ENCODE data around the gene ZNF644. TPM values are rescaled to one million over a fixed set of nuclear protein-coding genes. Genes with fewer than 3 reads are reported as not detected.
"Not testable (repeated sequence)": the region's sequence is repeated elsewhere in the genome, so short reads cannot be mapped to it uniquely, and the experiment has no call there.

The ZNF644 gene
- total RNA-seq, 1 experiment from 2014 or later = 55.9 TPM

DNA sequence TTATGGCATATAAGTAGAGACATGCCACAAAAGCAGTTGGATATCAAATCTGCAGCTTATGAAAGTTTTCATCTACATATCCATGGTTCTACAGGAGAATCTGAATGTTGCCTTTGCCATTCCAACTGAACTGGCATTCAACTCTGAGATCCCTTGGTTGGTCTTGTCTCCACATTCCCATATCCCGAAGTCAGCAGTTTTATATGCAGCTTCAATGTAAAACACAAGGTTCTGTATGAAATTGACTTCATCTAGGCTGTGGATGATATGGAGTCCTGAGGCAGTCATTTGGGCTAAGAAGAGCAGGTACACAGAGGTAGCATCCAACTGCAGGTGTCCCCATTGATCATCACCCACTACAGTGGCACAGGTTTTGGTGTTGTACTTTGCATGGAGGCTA, 129.0 kb downstream of the ZNF644 start:
- H4K20me1 ChIP-seq (ENCODE audit: insufficient read depth); H3K36me3 ChIP-seq (ENCODE audit: control insufficient read depth in 1 of 2, insufficient read depth in 2 of 2, low read length in 2 of 2); RAD21 ChIA-PET (ENCODE audit: low non-redundant PET in 1 of 2, low total read pairs in 2 of 2, uncharacterized antibody in 2 of 2, unreplicated experiment in 2 of 2); ATAC-seq; H3K9ac ChIP-seq (ENCODE audit: low read length); H3K27ac ChIP-seq (ENCODE audit: low read depth, low read length); H2AFZ ChIP-seq (ENCODE audit: low read depth, low read length, poor library complexity, severe bottlenecking); BruUV-seq (replicated peaks); H3K4me2 ChIP-seq (ENCODE audit: low read length); H3K79me2 ChIP-seq (ENCODE audit: insufficient read depth, low read length); H3K9me2 ChIP-seq (ENCODE audit: insufficient read depth); intact Hi-C loops (cut with micrococcal nuclease); H3K4me3 ChIP-seq (replicated peaks in 1 of 2; ENCODE audit: low read depth in 1 of 2, low read length in 2 of 2); DNase-seq (ENCODE audit: low read depth, low spot score); CTCF ChIA-PET; H3K27me3 ChIP-seq (ENCODE audit: insufficient read depth, low read length); POLR2A ChIA-PET; H3K9me3 ChIP-seq (ENCODE audit: control insufficient read depth in 1 of 2, insufficient read depth in 1 of 2, low read depth in 1 of 2, low read length in 2 of 2); H3K4me1 ChIP-seq (ENCODE audit: control insufficient read depth in 1 of 2, insufficient read depth in 2 of 2, low read length in 2 of 2): not testable (repeated sequence)

DNA sequence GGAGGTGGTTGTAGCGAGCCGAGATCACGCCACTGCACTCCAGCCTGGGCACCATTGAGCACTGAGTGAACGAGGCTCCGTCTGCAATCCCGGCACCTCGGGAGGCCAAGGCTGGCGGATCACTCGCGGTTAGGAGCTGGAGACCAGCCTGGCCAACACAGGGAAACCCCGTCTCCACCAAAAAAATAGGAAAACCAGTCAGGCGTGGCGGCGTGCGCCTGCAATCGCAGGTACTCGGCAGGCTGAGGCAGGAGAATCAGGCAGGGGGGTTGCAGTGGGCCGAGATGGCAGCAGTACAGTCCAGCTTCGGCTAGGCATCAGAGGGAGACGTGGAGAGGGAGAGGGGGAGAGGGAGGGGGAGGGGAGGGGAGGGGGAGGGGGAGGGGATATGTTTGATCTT, 129.6 kb downstream of the ZNF644 start:
- H3K79me2 ChIP-seq (ENCODE audit: insufficient read depth, low read length); H3K9ac ChIP-seq (ENCODE audit: low read length); H3K36me3 ChIP-seq (ENCODE audit: control insufficient read depth in 1 of 2, insufficient read depth in 2 of 2, low read length in 2 of 2); H4K20me1 ChIP-seq (ENCODE audit: insufficient read depth); RAD21 ChIA-PET (ENCODE audit: low non-redundant PET in 1 of 2, low total read pairs in 2 of 2, uncharacterized antibody in 2 of 2, unreplicated experiment in 2 of 2); DNase-seq (ENCODE audit: low read depth, low spot score); CTCF ChIA-PET; intact Hi-C loops (cut with micrococcal nuclease); H3K9me3 ChIP-seq (ENCODE audit: control insufficient read depth in 1 of 2, insufficient read depth in 1 of 2, low read depth in 1 of 2, low read length in 2 of 2); H2AFZ ChIP-seq (ENCODE audit: low read depth, low read length, poor library complexity, severe bottlenecking); H3K4me1 ChIP-seq (ENCODE audit: control insufficient read depth in 1 of 2, insufficient read depth in 2 of 2, low read length in 2 of 2); H3K4me2 ChIP-seq (ENCODE audit: low read length); H3K9me2 ChIP-seq (ENCODE audit: insufficient read depth); H3K27me3 ChIP-seq (ENCODE audit: insufficient read depth, low read length); POLR2A ChIA-PET; BruUV-seq (replicated peaks); ATAC-seq; H3K4me3 ChIP-seq (replicated peaks in 1 of 2; ENCODE audit: low read depth in 1 of 2, low read length in 2 of 2); H3K27ac ChIP-seq (ENCODE audit: low read depth, low read length): not testable (repeated sequence)

DNA sequence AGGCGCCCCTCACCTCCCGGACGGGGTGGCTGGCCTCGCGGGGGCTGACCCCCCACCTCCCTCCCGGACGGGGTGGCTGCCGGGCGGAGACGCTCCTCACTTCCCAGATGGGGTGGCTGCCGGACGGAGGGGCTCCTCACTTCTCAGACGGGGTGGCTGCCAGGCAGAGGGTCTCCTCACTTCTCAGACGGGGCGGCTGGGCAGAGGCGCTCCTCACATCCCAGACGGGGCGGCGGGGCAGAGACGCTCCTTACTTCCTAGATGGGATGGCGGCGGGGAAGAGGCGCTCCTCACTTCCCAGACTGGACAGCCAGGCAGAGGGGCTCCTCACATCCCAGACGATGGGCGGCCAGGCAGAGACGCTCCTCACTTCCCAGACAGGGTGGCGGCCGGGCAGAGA, 130.1 kb downstream of the ZNF644 start:
- H3K27ac ChIP-seq (ENCODE audit: low read depth, low read length); CTCF ChIA-PET; DNase-seq (ENCODE audit: low read depth, low spot score); H3K27me3 ChIP-seq (ENCODE audit: insufficient read depth, low read length); H3K4me1 ChIP-seq (ENCODE audit: control insufficient read depth in 1 of 2, insufficient read depth in 2 of 2, low read length in 2 of 2); ATAC-seq; H3K9me2 ChIP-seq (ENCODE audit: insufficient read depth); H3K79me2 ChIP-seq (ENCODE audit: insufficient read depth, low read length); H3K9ac ChIP-seq (ENCODE audit: low read length); intact Hi-C loops (cut with micrococcal nuclease); RAD21 ChIA-PET (ENCODE audit: low non-redundant PET in 1 of 2, low total read pairs in 2 of 2, uncharacterized antibody in 2 of 2, unreplicated experiment in 2 of 2); H3K4me3 ChIP-seq (replicated peaks in 1 of 2; ENCODE audit: low read depth in 1 of 2, low read length in 2 of 2); H3K36me3 ChIP-seq (ENCODE audit: control insufficient read depth in 1 of 2, insufficient read depth in 2 of 2, low read length in 2 of 2); POLR2A ChIA-PET; BruUV-seq (replicated peaks); H3K9me3 ChIP-seq (ENCODE audit: control insufficient read depth in 1 of 2, insufficient read depth in 1 of 2, low read depth in 1 of 2, low read length in 2 of 2); H3K4me2 ChIP-seq (ENCODE audit: low read length); H4K20me1 ChIP-seq (ENCODE audit: insufficient read depth); H2AFZ ChIP-seq (ENCODE audit: low read depth, low read length, poor library complexity, severe bottlenecking): not testable (repeated sequence)
